ENCODE results near the gene KLRC4.
"Not testable (repeated sequence)": the region's sequence is repeated elsewhere in the genome, so short reads cannot be mapped to it uniquely, and the experiment has no call there.

Gene KLRC4

DNA sequence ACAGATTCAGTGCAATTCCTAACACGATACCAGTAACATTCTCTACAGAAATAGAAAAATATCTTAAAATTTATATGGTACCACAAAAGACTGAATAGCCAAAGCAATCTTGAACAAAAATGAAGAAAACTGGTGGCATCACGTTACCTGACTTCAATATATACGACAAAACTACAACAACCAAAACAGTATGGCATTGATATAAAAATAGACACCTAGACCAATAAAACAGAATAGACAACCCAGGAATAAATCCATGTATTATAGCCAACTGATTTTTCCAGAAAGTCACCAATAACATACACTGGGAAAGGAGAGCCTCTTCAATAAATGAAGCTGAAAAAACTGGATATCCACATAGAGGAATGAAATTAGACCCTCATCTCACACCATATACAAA lies 25.4 kb downstream of the KLRC4 start:
- H3K4me3 ChIP-seq (ENCODE audit: low read depth in 1 of 2, low read length in 2 of 2): no peak overlapping the region
- no peak overlapping the region for H3K27ac ChIP-seq (ENCODE audit: low read length)
- H3K9me3 ChIP-seq (ENCODE audit: control insufficient read depth in 1 of 2, low read length in 2 of 2): no peaks in the 10 kb centered on the region
- no peaks in the 10 kb centered on the region for H3K4me1 ChIP-seq (ENCODE audit: control insufficient read depth in 1 of 2, insufficient read depth in 2 of 2, low read length in 2 of 2)
- H3K27me3 ChIP-seq (ENCODE audit: low read depth, low read length): no peaks in the 10 kb centered on the region
- peaks cover 0 to 6% of the 10 kb centered on the region in 2 donors for H3K36me3 ChIP-seq (ENCODE audit: control insufficient read depth in 1 of 2, insufficient read depth in 2 of 2, low read length in 2 of 2)

DNA sequence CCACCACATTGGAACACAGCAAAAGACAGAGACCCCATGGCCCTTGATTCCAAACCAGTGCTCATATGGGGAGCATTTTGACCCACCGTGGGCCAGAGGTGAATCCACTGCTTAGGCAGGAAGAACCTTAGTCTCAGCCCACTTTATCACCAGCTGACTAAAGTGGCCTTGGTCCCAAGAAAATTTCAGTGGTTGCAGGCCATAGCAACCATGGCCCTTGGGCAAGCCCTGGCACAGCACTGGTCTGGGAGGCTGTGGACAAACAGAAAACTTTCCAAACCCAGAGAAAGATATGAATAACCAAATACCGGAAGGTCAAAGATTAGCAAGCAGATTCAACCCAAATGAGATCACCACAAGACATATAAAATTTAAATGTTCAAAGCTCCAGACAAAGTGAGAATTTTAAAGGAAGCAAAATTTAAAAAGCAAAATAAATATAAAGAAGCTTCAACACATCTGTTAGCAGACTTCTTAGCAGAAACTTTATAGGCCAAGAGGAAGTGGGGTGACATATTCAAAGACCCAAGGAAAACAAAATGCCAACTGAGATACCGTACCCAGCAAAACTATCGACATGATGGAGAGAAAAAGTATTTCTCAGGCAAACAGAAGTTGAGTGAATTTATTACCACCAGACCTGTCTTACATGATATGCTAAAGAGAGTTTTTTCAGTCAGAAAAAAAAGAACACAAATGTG lies 27.5 kb downstream of the KLRC4 start:
- H3K27ac ChIP-seq (ENCODE audit: low read length): no peak overlapping the region
- H3K4me3 ChIP-seq (ENCODE audit: low read depth in 1 of 2, low read length in 2 of 2): no peak overlapping the region
- no peaks in the 10 kb centered on the region for H3K4me1 ChIP-seq (ENCODE audit: control insufficient read depth in 1 of 2, insufficient read depth in 2 of 2, low read length in 2 of 2)
- H3K9me3 ChIP-seq (ENCODE audit: control insufficient read depth in 1 of 2, low read length in 2 of 2): no peaks in the 10 kb centered on the region
- peaks cover 0 to 6% of the 10 kb centered on the region in 2 donors for H3K36me3 ChIP-seq (ENCODE audit: control insufficient read depth in 1 of 2, insufficient read depth in 2 of 2, low read length in 2 of 2)
- H3K27me3 ChIP-seq (ENCODE audit: low read depth, low read length): no peaks in the 10 kb centered on the region

GRCh38 chr12:10378737-10379136 lies 30.8 kb downstream of the KLRC4 start:
- not testable (repeated sequence) for H3K4me3 ChIP-seq (ENCODE audit: low read depth in 1 of 2, low read length in 2 of 2); H3K27ac ChIP-seq (ENCODE audit: low read length); H3K36me3 ChIP-seq (ENCODE audit: control insufficient read depth in 1 of 2, insufficient read depth in 2 of 2, low read length in 2 of 2); H3K27me3 ChIP-seq (ENCODE audit: low read depth, low read length); H3K9me3 ChIP-seq (ENCODE audit: control insufficient read depth in 1 of 2, low read length in 2 of 2); H3K4me1 ChIP-seq (ENCODE audit: control insufficient read depth in 1 of 2, insufficient read depth in 2 of 2, low read length in 2 of 2)

DNA sequence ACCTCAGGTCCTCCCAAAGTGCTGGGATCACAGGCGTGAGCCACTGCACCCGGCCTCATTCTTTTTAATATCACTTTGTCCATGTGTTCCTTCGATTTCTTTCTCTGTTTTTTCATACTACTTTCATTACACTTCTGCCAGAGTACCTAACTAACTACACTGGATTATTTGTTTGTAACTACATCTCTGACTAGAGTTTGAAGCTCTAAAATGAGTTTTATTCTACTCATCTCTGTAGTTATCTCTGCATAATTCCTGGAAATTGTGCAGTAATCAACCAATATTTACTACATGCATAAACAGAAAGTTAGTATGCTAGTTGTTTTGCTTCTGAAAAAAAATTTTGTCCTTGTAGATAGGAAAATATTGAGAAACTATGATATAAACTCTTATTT lies 34.9 kb downstream of the KLRC4 start:
- Histone ChIP-seq H3K27me3 (ENCODE audit: low read depth, low read length) (no peaks in the 10 kb centered on the region), H3K4me1 (ENCODE audit: control insufficient read depth in 1 of 2, insufficient read depth in 2 of 2, low read length in 2 of 2) (no peaks in the 10 kb centered on the region), H3K9me3 (ENCODE audit: control insufficient read depth in 1 of 2, low read length in 2 of 2) (no peaks in the 10 kb centered on the region), H3K27ac (ENCODE audit: low read length) (no peak overlapping the region), H3K36me3 (ENCODE audit: control insufficient read depth in 1 of 2, insufficient read depth in 2 of 2, low read length in 2 of 2) (no peaks in the 10 kb centered on the region), H3K4me3 (ENCODE audit: low read depth in 1 of 2, low read length in 2 of 2) (no peak overlapping the region)

DNA sequence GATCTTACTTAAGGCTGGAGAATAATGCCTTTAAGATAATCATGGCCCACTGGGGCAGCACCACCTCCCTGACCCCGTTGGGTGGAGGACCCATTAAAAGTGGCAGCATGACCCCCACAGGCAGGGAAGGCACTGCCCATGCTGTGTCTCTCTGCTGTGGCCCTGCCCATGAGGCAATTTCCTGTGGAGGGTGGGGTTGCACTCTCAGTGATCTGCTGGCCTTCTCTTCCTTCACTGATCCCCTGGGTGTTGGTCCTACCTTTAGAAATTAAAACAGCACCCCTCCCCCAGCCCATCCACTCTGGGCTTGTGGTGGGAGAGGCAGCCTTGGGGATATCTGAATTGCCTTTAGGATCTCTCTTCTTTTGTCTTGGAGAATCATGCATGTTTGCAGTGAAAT lies 37.0 kb downstream of the KLRC4 start:
- H3K4me1 ChIP-seq (ENCODE audit: control insufficient read depth in 1 of 2, insufficient read depth in 2 of 2, low read length in 2 of 2): no peaks in the 10 kb centered on the region
- H3K27me3 ChIP-seq (ENCODE audit: low read depth, low read length): no peaks in the 10 kb centered on the region
- no peaks in the 10 kb centered on the region for H3K9me3 ChIP-seq (ENCODE audit: control insufficient read depth in 1 of 2, low read length in 2 of 2)
- no peaks in the 10 kb centered on the region for H3K36me3 ChIP-seq (ENCODE audit: control insufficient read depth in 1 of 2, insufficient read depth in 2 of 2, low read length in 2 of 2)
- H3K4me3 ChIP-seq (ENCODE audit: low read depth in 1 of 2, low read length in 2 of 2): no peak overlapping the region
- H3K27ac ChIP-seq (ENCODE audit: low read length): no peak overlapping the region

- H3K4me1 ChIP-seq (ENCODE audit: control insufficient read depth in 1 of 2, insufficient read depth in 2 of 2, low read length in 2 of 2); H3K27ac ChIP-seq (ENCODE audit: low read length); H3K4me3 ChIP-seq (ENCODE audit: low read depth in 1 of 2, low read length in 2 of 2); H3K9me3 ChIP-seq (ENCODE audit: control insufficient read depth in 1 of 2, low read length in 2 of 2); H3K27me3 ChIP-seq (ENCODE audit: low read depth, low read length); H3K36me3 ChIP-seq (ENCODE audit: control insufficient read depth in 1 of 2, insufficient read depth in 2 of 2, low read length in 2 of 2): not testable (repeated sequence)
These were observed 37.5 kb downstream of the KLRC4 start for GRCh38 chr12:10371893-10372535.

- Histone ChIP-seq H3K27ac (ENCODE audit: low read length) (no peak overlapping the region), H3K27me3 (ENCODE audit: low read depth, low read length) (no peaks in the 10 kb centered on the region), H3K36me3 (ENCODE audit: control insufficient read depth in 1 of 2, insufficient read depth in 2 of 2, low read length in 2 of 2) (no peaks in the 10 kb centered on the region), H3K4me1 (ENCODE audit: control insufficient read depth in 1 of 2, insufficient read depth in 2 of 2, low read length in 2 of 2) (peaks cover 11 to 17% of the 10 kb centered on the region in 2 donors), H3K4me3 (ENCODE audit: low read depth in 1 of 2, low read length in 2 of 2) (no peak overlapping the region), H3K9me3 (ENCODE audit: control insufficient read depth in 1 of 2, low read length in 2 of 2) (no peaks in the 10 kb centered on the region)
These were observed 39.8 kb downstream of the KLRC4 start for GRCh38 chr12:10369557-10370415.

DNA sequence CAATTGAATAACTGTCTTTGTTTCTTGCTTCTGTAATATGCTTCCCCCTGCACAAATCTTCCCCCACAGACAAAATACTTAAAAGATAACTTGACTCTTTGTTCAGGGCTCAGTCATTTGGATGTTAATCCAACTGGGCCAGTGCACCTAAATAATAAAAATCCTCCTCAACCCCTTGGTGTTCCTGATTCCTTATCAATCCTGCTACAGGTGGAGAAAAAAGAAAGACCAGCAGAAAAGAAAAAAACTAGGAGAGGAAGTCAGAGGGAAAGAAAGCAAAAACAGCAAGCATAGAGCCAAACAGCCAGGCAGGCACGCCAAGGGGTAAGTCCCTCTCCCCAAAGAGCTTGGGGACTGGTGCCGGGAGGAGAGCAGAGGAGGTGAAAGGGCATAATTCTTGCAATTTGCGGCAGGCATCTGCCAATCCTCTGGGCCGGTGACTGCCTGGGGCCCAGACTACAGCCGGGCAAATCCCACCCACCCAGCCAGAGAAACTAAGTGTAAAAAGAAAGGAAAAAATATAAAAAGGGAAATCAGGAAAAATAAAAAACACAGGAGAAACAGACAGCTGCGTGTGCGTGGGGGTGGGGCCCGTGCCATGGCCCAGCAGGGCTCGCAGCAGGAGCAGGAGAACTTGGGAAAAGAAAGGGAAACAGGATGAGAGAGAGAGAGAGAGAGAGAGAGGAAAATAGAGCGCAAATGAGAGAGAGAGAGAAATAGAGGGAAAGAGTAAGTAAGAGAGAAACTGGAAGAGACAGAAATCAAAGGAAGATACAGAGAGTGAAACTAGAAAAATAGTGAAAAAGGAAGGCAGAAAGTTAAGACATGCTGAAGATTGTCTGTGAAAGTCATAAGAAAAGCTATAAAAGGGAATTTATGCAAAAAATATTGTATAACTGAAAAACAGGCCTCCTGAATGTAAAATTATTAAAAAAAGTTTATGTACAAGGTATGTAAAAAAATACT lies 41.1 kb downstream of the KLRC4 start:
- H3K27me3 ChIP-seq (ENCODE audit: low read depth, low read length): no peaks in the 10 kb centered on the region
- no peaks in the 10 kb centered on the region for H3K36me3 ChIP-seq (ENCODE audit: control insufficient read depth in 1 of 2, insufficient read depth in 2 of 2, low read length in 2 of 2)
- H3K4me1 ChIP-seq (ENCODE audit: control insufficient read depth in 1 of 2, insufficient read depth in 2 of 2, low read length in 2 of 2): peaks cover 11 to 20% of the 10 kb centered on the region in 2 donors
- H3K4me3 ChIP-seq (ENCODE audit: low read depth in 1 of 2, low read length in 2 of 2): no peak overlapping the region
- no peak overlapping the region for H3K27ac ChIP-seq (ENCODE audit: low read length)
- no peaks in the 10 kb centered on the region for H3K9me3 ChIP-seq (ENCODE audit: control insufficient read depth in 1 of 2, low read length in 2 of 2)

- H3K4me1 ChIP-seq (ENCODE audit: control insufficient read depth in 1 of 2, insufficient read depth in 2 of 2, low read length in 2 of 2): peaks cover 14 to 20% of the 10 kb centered on the region in 2 donors
- not testable (repeated sequence) for H3K27ac ChIP-seq (ENCODE audit: low read length)
These were observed 41.8 kb downstream of the KLRC4 start for GRCh38 chr12:10367714-10368113.

DNA sequence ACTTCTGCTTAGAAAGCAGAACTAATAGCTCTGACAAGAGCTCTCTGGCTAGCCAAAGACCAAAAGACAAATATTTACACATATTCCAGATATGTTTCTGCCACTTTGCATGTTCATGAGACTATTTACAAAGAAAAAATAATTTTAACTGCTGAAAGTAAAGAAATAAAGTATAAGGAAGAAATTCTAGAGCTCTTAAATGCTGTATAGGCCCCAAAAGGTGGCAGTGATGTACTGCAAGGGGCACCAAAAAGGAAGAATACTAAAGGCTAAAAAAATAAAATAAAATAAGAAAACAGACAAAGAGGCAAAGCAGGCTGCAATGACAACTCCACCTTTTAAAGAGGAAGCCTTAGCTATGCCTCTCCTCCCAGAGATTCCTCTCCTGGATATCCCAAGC lies 42.7 kb downstream of the KLRC4 start:
- no peak overlapping the region for H3K27ac ChIP-seq (ENCODE audit: low read length)

More at GRCh38 chr12:10367714-10368113, 41.8 kb downstream of the KLRC4 start:
- not testable (repeated sequence) for H3K4me3 ChIP-seq (ENCODE audit: low read depth in 1 of 2, low read length in 2 of 2); H3K27me3 ChIP-seq (ENCODE audit: low read depth, low read length); H3K9me3 ChIP-seq (ENCODE audit: control insufficient read depth in 1 of 2, low read length in 2 of 2); H3K36me3 ChIP-seq (ENCODE audit: control insufficient read depth in 1 of 2, insufficient read depth in 2 of 2, low read length in 2 of 2)

More for the DNA sequence above, 42.7 kb downstream of the KLRC4 start:
- Histone ChIP-seq H3K4me3 (ENCODE audit: low read depth in 1 of 2, low read length in 2 of 2) (no peak overlapping the region), H3K27me3 (ENCODE audit: low read depth, low read length) (no peaks in the 10 kb centered on the region), H3K9me3 (ENCODE audit: control insufficient read depth in 1 of 2, low read length in 2 of 2) (no peaks in the 10 kb centered on the region), H3K36me3 (ENCODE audit: control insufficient read depth in 1 of 2, insufficient read depth in 2 of 2, low read length in 2 of 2) (no peaks in the 10 kb centered on the region), H3K4me1 (ENCODE audit: control insufficient read depth in 1 of 2, insufficient read depth in 2 of 2, low read length in 2 of 2) (peaks cover 14 to 20% of the 10 kb centered on the region in 2 donors)
